Natural killer cell (primary cell): ENCODE data around the gene LTV1. TPM values are rescaled to one million over a fixed set of nuclear protein-coding genes. Genes with fewer than 3 reads are reported as not detected.
A peak's percentile ranks its signal among the peaks of the same experiment; 100 is the strongest.
"Not testable (repeated sequence)": the region's sequence is repeated elsewhere in the genome, so short reads cannot be mapped to it uniquely, and the experiment has no call there.

Source experiments
- ATAC-seq, 3 donors: fragments of 150-1000 bp in 2 of 3; fragments of 200-7000 bp in 1 of 3; cut with Tn5 transposase; 1 replicate in 1 of 3; 2 replicates in 2 of 3; pipeline ENCODE4 v1.10.0; 2021; ENCODE audit warnings: mild to moderate bottlenecking in 2 of 3, moderate library complexity in 2 of 3
- DNase-seq, 2 donors: peaks; one replicate each; pipeline versions ENCODE4 v3.0.0 to v3.0.0-alpha.2; 2013 to 2021; ENCODE audit warnings: mixed read lengths in 1 of 2
- H3K27ac ChIP-seq: one replicate; pipeline ENCODE4 v1.5.1; 2013; ENCODE audit warnings: mild to moderate bottlenecking, low read length
- H3K27me3 ChIP-seq: one replicate; pipeline ENCODE4 v1.6.1; 2013; ENCODE audit warnings: low read length; ENCODE audit not compliant: control insufficient read depth, insufficient read depth
- H3K36me3 ChIP-seq: one replicate; pipeline ENCODE4 v1.6.1; 2013; ENCODE audit warnings: low read length; ENCODE audit not compliant: control insufficient read depth, insufficient read depth
- H3K4me1 ChIP-seq: one replicate; pipeline ENCODE4 v1.6.1; 2013; ENCODE audit warnings: low read length; ENCODE audit not compliant: control insufficient read depth, insufficient read depth
- H3K4me3 ChIP-seq: one replicate; pipeline ENCODE4 v1.5.1; 2013; ENCODE audit warnings: low read length
- H3K9me3 ChIP-seq: one replicate; pipeline ENCODE4 v1.6.1; 2013; ENCODE audit warnings: low read length; ENCODE audit not compliant: control insufficient read depth, insufficient read depth
- H3K27ac Mint-ChIP-seq, 2 donors: one replicate each; pipeline ENCODE4 v1.8.0; 2022; ENCODE audit warnings: mild to moderate bottlenecking in 2 of 2, mixed read lengths in 2 of 2, moderate library complexity in 1 of 2
- H3K27me3 Mint-ChIP-seq, 2 donors: one replicate each; pipeline ENCODE4 v1.8.0; 2022; ENCODE audit warnings: low read depth in 2 of 2, mixed read lengths in 2 of 2
- H3K36me3 Mint-ChIP-seq: one replicate; pipeline ENCODE4 v1.8.0; 2022; ENCODE audit warnings: mixed read lengths
- H3K4me1 Mint-ChIP-seq, 2 donors: one replicate each; pipeline ENCODE4 v1.8.0; 2022; ENCODE audit warnings: mixed read lengths in 2 of 2
- H3K4me3 Mint-ChIP-seq: one replicate; pipeline ENCODE4 v1.8.0; 2022; ENCODE audit warnings: mild to moderate bottlenecking, moderate library complexity, mixed read lengths
- H3K9me3 Mint-ChIP-seq, 2 donors: one replicate each; pipeline ENCODE4 v1.8.0; 2022; ENCODE audit warnings: mixed read lengths in 2 of 2
- WGBS: methylation state at CpG from one replicate; pipeline ENCODE4 v1.1.7; 2013; ENCODE audit warnings: missing lambda C conversion rate; ENCODE audit not compliant: insufficient coverage; 5-methylcytosine and 5-hydroxymethylcytosine counted together
- intact Hi-C: fragments of 100-400 bp; cut with micrococcal nuclease; formaldehyde crosslinking; loops from one replicate; pipeline ENCODE4 v1.14.2; 2022
- total RNA-seq, 4 donors: library from RNA; stranded (reverse); fragments of 120-200 nt in 1 of 4; gene quantifications; one replicate each; pipeline versions ENCODE4 v1.2.3 to v1.2.4, GENCODE V29; 2013 to 2022
- TF ChIP-seq, protein P1 (sequence below): fragments of 200-600 bp; IDR thresholded peaks from one replicate; pipeline ENCODE4 v1.8.0; 2022; ENCODE audit warnings: antibody characterized with exemption

LTV1 gene
- 10 to 100 TPM; 21.7 to 24.7 (median 21.7) TPM for total RNA-seq
- total RNA-seq (2013): 31.9 TPM

DNA sequence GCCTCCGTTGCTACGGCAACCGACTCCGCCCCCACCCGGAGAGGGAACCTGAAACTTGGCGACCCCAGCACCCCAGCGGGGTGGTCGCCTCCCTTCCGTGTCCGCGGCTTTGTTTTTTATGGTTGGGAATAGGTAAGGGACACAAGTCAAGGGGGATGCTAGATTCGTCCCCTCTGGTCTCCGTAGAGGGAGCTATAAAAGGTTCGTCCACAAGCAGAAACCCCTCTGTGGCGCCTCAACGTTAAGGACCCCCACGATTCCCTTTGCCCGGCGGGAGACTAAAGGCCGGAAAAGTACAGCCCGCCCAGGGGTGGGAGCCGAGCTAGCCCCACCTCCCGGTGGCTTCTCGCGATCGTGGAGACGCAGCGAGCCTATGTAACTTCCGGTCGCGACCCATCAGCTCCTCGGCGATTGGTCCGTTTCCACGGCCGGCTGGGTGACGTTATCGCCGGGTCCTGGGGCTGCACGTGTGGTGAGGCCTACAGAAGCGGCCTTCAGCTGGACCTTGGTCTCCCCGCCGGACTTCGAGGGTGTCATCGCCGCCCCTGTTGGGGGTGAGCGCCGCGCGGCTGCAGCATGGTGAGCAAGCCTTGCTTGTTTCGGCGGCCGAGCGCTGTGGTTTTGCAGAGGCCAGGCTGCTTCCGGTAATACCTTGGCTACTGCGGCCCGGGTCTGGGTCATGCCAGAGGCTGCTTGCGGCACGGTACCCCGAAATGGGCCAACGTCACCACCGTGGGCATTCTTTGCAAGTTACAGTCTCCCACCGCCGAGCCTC is at the start of gene LTV1:
LTV1 (plus strand) TSS at position 437 of the 775 bp plus-strand sequence; CDS start at position 577, 140 bp downstream.
- H3K27ac ChIP-seq: peak within 1 kb of the TSS; percentile 94
- H3K4me1 Mint-ChIP-seq: peaks cover 17 to 18% of the 10 kb centered on the region in 2 donors
- H3K27me3 Mint-ChIP-seq: peaks cover 0 to 5% of the 10 kb centered on the region in 2 donors
- peak within 1 kb of the TSS; percentile 93 for H3K4me3 Mint-ChIP-seq
- peak; percentile 90 to 96 for DNase-seq
- peak within 1 kb of the TSS; percentile 94 for H3K27ac Mint-ChIP-seq
- intact Hi-C loops: loop anchor here (5.0 to 10.0 kb wide), 2 partner anchors 268 to 391 kb away; partner anchors contain the start of genes ADAT2 and PEX3
- ATAC-seq: peak; percentile 97 to 99 (median 98)
- TF ChIP-seq, protein P1, sequence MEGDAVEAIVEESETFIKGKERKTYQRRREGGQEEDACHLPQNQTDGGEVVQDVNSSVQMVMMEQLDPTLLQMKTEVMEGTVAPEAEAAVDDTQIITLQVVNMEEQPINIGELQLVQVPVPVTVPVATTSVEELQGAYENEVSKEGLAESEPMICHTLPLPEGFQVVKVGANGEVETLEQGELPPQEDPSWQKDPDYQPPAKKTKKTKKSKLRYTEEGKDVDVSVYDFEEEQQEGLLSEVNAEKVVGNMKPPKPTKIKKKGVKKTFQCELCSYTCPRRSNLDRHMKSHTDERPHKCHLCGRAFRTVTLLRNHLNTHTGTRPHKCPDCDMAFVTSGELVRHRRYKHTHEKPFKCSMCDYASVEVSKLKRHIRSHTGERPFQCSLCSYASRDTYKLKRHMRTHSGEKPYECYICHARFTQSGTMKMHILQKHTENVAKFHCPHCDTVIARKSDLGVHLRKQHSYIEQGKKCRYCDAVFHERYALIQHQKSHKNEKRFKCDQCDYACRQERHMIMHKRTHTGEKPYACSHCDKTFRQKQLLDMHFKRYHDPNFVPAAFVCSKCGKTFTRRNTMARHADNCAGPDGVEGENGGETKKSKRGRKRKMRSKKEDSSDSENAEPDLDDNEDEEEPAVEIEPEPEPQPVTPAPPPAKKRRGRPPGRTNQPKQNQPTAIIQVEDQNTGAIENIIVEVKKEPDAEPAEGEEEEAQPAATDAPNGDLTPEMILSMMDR: no peak
- no peaks in the 10 kb centered on the region for H3K9me3 Mint-ChIP-seq
- peaks cover 21% of the 10 kb centered on the region for H3K4me1 ChIP-seq
- H3K36me3 Mint-ChIP-seq: peaks cover under 1% of the 10 kb centered on the region
- H3K36me3 ChIP-seq: peaks cover 33% of the 10 kb centered on the region
- peak within 1 kb of the TSS; percentile 98 for H3K4me3 ChIP-seq
- under 1% methylated on average over 64 of the region's 64 CpGs for WGBS
- H3K9me3 ChIP-seq: no peaks in the 10 kb centered on the region
- no peaks in the 10 kb centered on the region for H3K27me3 ChIP-seq

DNA sequence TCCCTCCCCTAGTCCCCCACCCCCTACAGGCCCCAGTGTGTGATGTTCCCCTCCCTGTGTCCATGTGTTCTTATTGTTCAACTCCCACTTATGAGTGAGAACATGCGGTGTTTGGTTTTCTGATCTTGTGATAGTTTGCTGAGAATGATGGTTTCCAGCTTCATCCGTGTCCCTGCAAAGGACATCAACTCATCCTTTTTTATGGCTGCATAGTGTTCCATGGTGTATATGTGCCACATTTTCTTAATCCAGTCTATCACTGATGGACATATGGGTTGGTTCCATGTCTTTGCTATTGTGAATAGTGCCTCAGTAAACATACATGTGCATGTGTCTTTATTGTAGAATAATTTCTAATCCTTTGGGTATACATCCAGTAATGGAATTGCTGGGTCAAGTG is 46.6 kb upstream of the LTV1 start:
- H3K9me3 ChIP-seq, H3K27ac ChIP-seq, H3K4me3 Mint-ChIP-seq, H3K9me3 Mint-ChIP-seq, H3K27me3 ChIP-seq, H3K27ac Mint-ChIP-seq, H3K36me3 ChIP-seq, H3K4me3 ChIP-seq, H3K4me1 Mint-ChIP-seq, H3K27me3 Mint-ChIP-seq, ATAC-seq, DNase-seq, H3K4me1 ChIP-seq, intact Hi-C loops: not testable (repeated sequence)
- 100% methylated on average over 1 of the region's 2 CpGs for WGBS
- peaks cover 37% of the 10 kb centered on the region for H3K36me3 Mint-ChIP-seq

GRCh38 chr6:143798487-143798886 is 44.7 kb upstream of the LTV1 start:
- H3K36me3 ChIP-seq, H3K27me3 Mint-ChIP-seq, DNase-seq, H3K4me1 Mint-ChIP-seq, H3K27ac Mint-ChIP-seq, ATAC-seq, H3K27ac ChIP-seq, H3K4me3 Mint-ChIP-seq, H3K4me3 ChIP-seq, H3K9me3 ChIP-seq, H3K27me3 ChIP-seq, intact Hi-C loops, H3K4me1 ChIP-seq, H3K9me3 Mint-ChIP-seq: not testable (repeated sequence)
- WGBS: 94% methylated on average over 2 of the region's 3 CpGs
- peaks cover 27% of the 10 kb centered on the region for H3K36me3 Mint-ChIP-seq

DNA sequence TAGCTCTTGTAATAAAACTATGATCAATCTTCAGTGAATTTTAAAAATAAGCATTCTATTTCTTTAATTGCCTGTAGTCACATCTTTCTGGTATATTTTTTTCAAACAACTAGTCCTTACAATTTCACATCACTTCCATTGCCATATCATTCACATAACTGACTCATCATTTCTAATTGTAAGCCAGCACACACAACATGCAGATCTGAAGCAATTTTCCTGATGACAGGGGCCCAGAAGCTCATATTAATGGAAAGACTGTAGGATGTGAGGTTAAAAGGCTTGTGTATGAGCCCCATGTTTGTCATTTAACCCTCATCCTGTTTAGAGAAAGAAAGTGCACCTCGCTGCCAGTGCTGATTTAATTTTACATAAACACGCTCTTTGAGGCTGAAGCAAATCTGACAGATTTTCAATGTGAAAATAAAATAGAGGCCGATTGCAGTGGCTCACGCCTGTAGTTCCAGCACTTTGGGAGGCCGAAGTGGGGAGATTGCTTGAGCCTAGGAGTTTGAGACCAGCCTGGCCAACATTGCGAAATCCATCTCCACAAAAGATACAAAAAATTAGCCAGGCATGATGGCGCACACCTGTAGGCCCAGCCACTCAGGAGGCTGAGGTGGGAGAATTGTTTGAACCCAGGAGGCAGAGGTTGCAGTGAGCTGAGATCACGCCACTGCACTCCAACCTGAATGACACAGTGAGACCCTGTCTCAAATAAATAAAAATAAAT is 40.1 kb upstream of the LTV1 start:
- no peaks in the 10 kb centered on the region for H3K36me3 ChIP-seq
- no peak overlapping the region for H3K27ac ChIP-seq
- Mint-ChIP-seq H3K4me1 (peaks cover 0 to 6% of the 10 kb centered on the region in 2 donors), H3K4me3 (no peak overlapping the region), H3K27me3 (no peaks in the 10 kb centered on the region), H3K9me3 (peaks cover 2 to 8% of the 10 kb centered on the region in 2 donors), H3K27ac (no peak overlapping the region), H3K36me3 (peaks cover 18% of the 10 kb centered on the region)
- H3K27me3 ChIP-seq: no peaks in the 10 kb centered on the region
- TF ChIP-seq, protein P1: no peak
- intact Hi-C loops: no loop called here
- ATAC-seq: no peak
- no peak overlapping the region for H3K4me3 ChIP-seq
- H3K4me1 ChIP-seq: no peaks in the 10 kb centered on the region
- no peak for DNase-seq
- WGBS: 96% methylated on average over 7 of the region's 8 CpGs
- no peaks in the 10 kb centered on the region for H3K9me3 ChIP-seq
